K562 (cell line): ENCODE measurements around the gene PHF21B. TPM values are rescaled to one million over a fixed set of nuclear protein-coding genes. Genes with fewer than 3 reads are reported as not detected.

Source experiments
- ATAC-seq: fragments of 200-7000 bp; cut with Tn5 transposase; 3 replicates; pipeline ENCODE4 v1.9.1; 2020; ENCODE audit warnings: moderate library complexity
- BruUV-seq: library from RNA; stranded (reverse); fragments of 400-500 nt; replicated peaks from 2 replicates; lab custom pipeline; 2021; lab: Mats Ljungman, UMichigan
- CTCF ChIA-PET: fragments of 300-600 bp; formaldehyde crosslinking; extraction: SDS; loops from one replicate; lab custom pipeline; 2021; ENCODE audit warnings: low intra/inter-chr PET ratio; lab: Yijun Ruan, JAX
- POLR2A ChIA-PET: fragments of 300-600, 350-650 bp; sonication (Branson Sonifier 250); formaldehyde crosslinking; extraction: SDS; loops from one replicate; lab custom pipeline; 2021; ENCODE audit warnings: antibody characterized with exemption, inconsistent platforms; lab: Yijun Ruan, JAX
- DNase-seq, 4 experiments: peaks; one replicate each; pipeline versions ENCODE4 v3.0.0 to v3.0.0-alpha.2; 2011 to 2018; ENCODE audit warnings: low spot score in 3 of 4, mixed read lengths in 3 of 4; ENCODE audit errors: extremely low read depth in 1 of 4
- FAIRE-seq: peaks from 2 replicates; lab custom pipeline; 2011; peaks lifted over from hg19 to GRCh38; lab: Jason Lieb, UNC
- H2AFZ ChIP-seq: 2 replicates; pipeline ENCODE4 v1.6.0; 2011; ENCODE audit warnings: low read depth, low read length, control low read depth, inconsistent platforms
- H3K27ac ChIP-seq: fragments of 200-600 bp; 3 replicates; pipeline ENCODE4 v1.8.0; 2011; ENCODE audit warnings: low read depth, mild to moderate bottlenecking, control low read depth, inconsistent platforms, low read length, moderate library complexity, mixed read lengths; ENCODE audit errors: extremely low read depth
- H3K27me3 ChIP-seq, 2 experiments: fragments of 300-600 bp in 1 of 2; 2 replicates in 1 of 2; 3 replicates in 1 of 2; pipeline versions ENCODE4 v1.6.0 to v1.8.0; 2011; ENCODE audit warnings: inconsistent platforms in 2 of 2, low read length in 2 of 2, mild to moderate bottlenecking in 1 of 2, mixed read lengths in 1 of 2, moderate library complexity in 1 of 2; ENCODE audit not compliant: control insufficient read depth in 2 of 2, insufficient read depth in 2 of 2
- H3K36me3 ChIP-seq: fragments of 300-600 bp; 3 replicates; pipeline ENCODE4 v1.8.0; 2011; ENCODE audit warnings: mild to moderate bottlenecking, low read length, inconsistent platforms; ENCODE audit not compliant: control insufficient read depth, insufficient read depth
- H3K4me1 ChIP-seq, 2 experiments: fragments of 200-600 bp in 1 of 2; replicated peaks in 1 of 2; 2 replicates in 1 of 2; 3 replicates in 1 of 2; pipeline versions ENCODE4 v1.5.1 to v1.8.0; 2011; ENCODE audit warnings: inconsistent platforms in 2 of 2, low read length in 2 of 2, mild to moderate bottlenecking in 1 of 2, mixed read lengths in 1 of 2, moderate library complexity in 1 of 2; ENCODE audit not compliant: control insufficient read depth in 2 of 2, insufficient read depth in 2 of 2
- H3K4me2 ChIP-seq: 2 replicates; pipeline ENCODE4 v1.6.1; 2011; ENCODE audit warnings: low read length, control low read depth, inconsistent platforms, mixed read lengths; ENCODE audit not compliant: insufficient read depth
- H3K4me3 ChIP-seq: fragments of 200-600 bp; sonication (generic), shearing (Covaris generic); 2 replicates; pipeline ENCODE4 v1.5.1; 2016; ENCODE audit warnings: control low read depth, inconsistent platforms
- H3K79me2 ChIP-seq: fragments of 200-600 bp; 3 replicates; pipeline ENCODE4 v1.8.0; 2011; ENCODE audit warnings: low read length, inconsistent platforms; ENCODE audit not compliant: control insufficient read depth, insufficient read depth
- H3K9ac ChIP-seq, 2 experiments: 2 replicates each; pipeline versions ENCODE4 v1.6.0 to v1.6.1; 2011; ENCODE audit warnings: low read depth in 2 of 2, low read length in 2 of 2, control low read depth in 1 of 2, inconsistent platforms in 1 of 2, mild to moderate bottlenecking in 1 of 2, mixed read lengths in 1 of 2; ENCODE audit not compliant: insufficient read depth in 1 of 2
- H3K9me1 ChIP-seq: one replicate; pipeline ENCODE4 v1.6.0; 2011; ENCODE audit warnings: inconsistent platforms, mild to moderate bottlenecking, low read length, moderate library complexity; ENCODE audit not compliant: control insufficient read depth, insufficient read depth
- H3K9me3 ChIP-seq: replicated peaks from 2 replicates; pipeline ENCODE4 v1.5.1; 2011; ENCODE audit warnings: low read depth, low read length, inconsistent platforms; ENCODE audit not compliant: control insufficient read depth, insufficient read depth
- H4K20me1 ChIP-seq: replicated peaks from 2 replicates; pipeline ENCODE4 v1.6.1; 2011; ENCODE audit warnings: low read length, inconsistent platforms, mixed read lengths; ENCODE audit not compliant: control insufficient read depth, insufficient read depth
- E4F1 ChIP-seq: fragments of 250-450 bp; sonication (Bioruptor Pico); IDR thresholded peaks from 2 replicates; pipeline ENCODE4 v1.5.0; 2021; ENCODE audit warnings: mild to moderate bottlenecking, borderline replicate concordance
- FOXO4 ChIP-seq: fragments of 450-650 bp; formaldehyde crosslinking; IDR thresholded peaks from 2 replicates; pipeline ENCODE4 v1.4.0; 2020; ENCODE audit warnings: mild to moderate bottlenecking, moderate library complexity
- GATA2 ChIP-seq: sonication (generic); formaldehyde crosslinking; IDR thresholded peaks from 2 replicates; pipeline ENCODE4 v1.4.0; 2020; ENCODE audit warnings: mild to moderate bottlenecking, missing genetic modification reagents
- L3MBTL2 ChIP-seq: fragments of 450-650 bp; IDR thresholded peaks from 2 replicates; pipeline ENCODE4 v1.6.1; 2016; ENCODE audit warnings: mild to moderate bottlenecking, moderate library complexity
- NONO ChIP-seq, 2 experiments: fragments of 200-400 bp in 1 of 2; fragments of 450-650 bp in 1 of 2; formaldehyde crosslinking in 1 of 2; IDR thresholded peaks; 2 replicates each; pipeline ENCODE4 v1.6.1; 2017; ENCODE audit warnings: low read depth in 2 of 2, mild to moderate bottlenecking in 2 of 2, moderate library complexity in 2 of 2, low read length in 1 of 2
- PYGO2 ChIP-seq: fragments of 450-650 bp; IDR thresholded peaks from 2 replicates; pipeline ENCODE4 v1.6.1; 2016; ENCODE audit warnings: mild to moderate bottlenecking, missing genetic modification characterization, moderate library complexity, missing compliant biosample characterization
- YY1 ChIP-seq, 3 experiments: IDR thresholded peaks; 2 replicates each; pipeline ENCODE4 v1.6.1; 2011; ENCODE audit warnings: low read length in 2 of 3, mild to moderate bottlenecking in 2 of 3, moderate library complexity in 2 of 3, borderline replicate concordance in 1 of 3, control low read depth in 1 of 3, low read depth in 1 of 3; ENCODE audit not compliant: insufficient read depth in 3 of 3, insufficient replicate concordance in 2 of 3, control insufficient read depth in 1 of 3, insufficient read length in 1 of 3; ENCODE audit errors: extremely low read depth in 1 of 3
- ZFP1 ChIP-seq: fragments of 450-650 bp; formaldehyde crosslinking; IDR thresholded peaks from 2 replicates; pipeline ENCODE4 v1.4.0; 2020; ENCODE audit warnings: mild to moderate bottlenecking, mixed read lengths
- ZNF133 ChIP-seq: fragments of 250-450 bp; sonication (Bioruptor Pico); IDR thresholded peaks from 2 replicates; pipeline ENCODE4 v1.4.0; 2020; ENCODE audit warnings: mild to moderate bottlenecking
- ZNF668 ChIP-seq: fragments of 250-450 bp; sonication (Bioruptor Pico); IDR thresholded peaks from 2 replicates; pipeline ENCODE4 v1.8.0; 2022; ENCODE audit warnings: mild to moderate bottlenecking, inconsistent platforms
- ZNF79 ChIP-seq: fragments of 250-450 bp; sonication (Bioruptor Pico); IDR thresholded peaks from 2 replicates; pipeline ENCODE4 v1.4.0; 2020; ENCODE audit warnings: low read depth, mild to moderate bottlenecking, moderate library complexity
- WGBS: fragments of 100-300 bp; shearing (Covaris generic); methylation state at CpG from one replicate; pipeline ENCODE4 v1.1.6; 2016; ENCODE audit warnings: low coverage, mixed read lengths; ENCODE audit not compliant: insufficient coverage; ENCODE audit errors: missing lambda C conversion rate; 5-methylcytosine and 5-hydroxymethylcytosine counted together
- in situ Hi-C: fragments of 300-500 bp; cut with MboI; formaldehyde crosslinking; loops from 4 replicates; pipeline ENCODE4 v1.15.0; 2018; ENCODE audit warnings: inconsistent platforms, mixed read lengths
- intact Hi-C: fragments of 100-400 bp; cut with micrococcal nuclease; formaldehyde crosslinking; loops from 2 replicates; pipeline ENCODE4 v1.14.2; 2022
- polyA plus RNA-seq, 8 experiments: library from polyadenylated mRNA; depleted of rRNA in 4 of 8; stranded (reverse) in 5 of 8; unstranded in 3 of 8; fragments of >200 nt; fragmentation: Nextera tagmentation in 2 of 8; fragmentation: Illumina TruSeq in 1 of 8; extraction: Ambion mirVana in 2 of 8; extraction: Trizol in 1 of 8; gene quantifications; 2 replicates each; pipeline versions ENCODE4 v1.2.1 to v1.2.3, GENCODE V29; 2011 to 2014; ENCODE audit warnings: inconsistent platforms in 1 of 8, missing spikeins in 1 of 8
- total RNA-seq, 7 experiments: library from RNA; depleted of rRNA in 6 of 7; stranded (reverse); fragments of >200 nt in 6 of 7; fragmentation: Illumina TruSeq in 2 of 7; extraction: Trizol in 2 of 7; gene quantifications; 2 replicates each; pipeline versions ENCODE4 v1.2.1 to v1.2.3, GENCODE V29; 2011 to 2021; ENCODE audit warnings: low replicate concordance in 1 of 7

PHF21B gene
- total and polyA plus RNA-seq, 9 of the 15 experiments (the other 6 are each of a cell fraction or from before 2014, with no cell fraction given) = 0.04 TPM; not detected in 8

GRCh38 chr22:45042263-45042662, 32.5 kb upstream of the PHF21B start:
- H3K27ac ChIP-seq = no peak overlapping the region
- H3K36me3 ChIP-seq = no peaks in the 10 kb centered on the region
- TF ChIP-seq L3MBTL2 (no peak), ZFP1 (CRISPR knock-in tag) (no peak), YY1 (IDR thresholded peaks at IDR 0.05; ENCODE audit: borderline replicate concordance in 1 of 3, control insufficient read depth in 1 of 3, extremely low read depth in 1 of 3, insufficient read depth in 3 of 3, insufficient read length in 1 of 3, insufficient replicate concordance in 2 of 3, low read depth in 1 of 3, low read length in 2 of 3) (no peak), PYGO2 (tag) (no peak)
- H3K4me3 ChIP-seq = no peak overlapping the region
- BruUV-seq = no TSS peak
- no peak overlapping the region for H2AFZ ChIP-seq
- 0% methylated on average over 8 of the region's 8 CpGs for WGBS
- peaks cover 0 to 11% of the 10 kb centered on the region in 2 experiments; a peak in 2 of 5 replicates for H3K27me3 ChIP-seq
- no peak for DNase-seq
- no peak overlapping the region for H3K9ac ChIP-seq
- ChIA-PET POLR2A (no interaction called here), CTCF (no interaction called here)
- H3K4me2 ChIP-seq = no peak overlapping the region
- no peaks in the 10 kb centered on the region for H3K9me1 ChIP-seq
- intact Hi-C loops (no loop called here), in situ Hi-C loops (no loop called here)
- ATAC-seq = no peak
- no peak for FAIRE-seq
- H4K20me1 ChIP-seq = no peaks in the 10 kb centered on the region
- no peaks in the 10 kb centered on the region for H3K9me3 ChIP-seq
- H3K79me2 ChIP-seq = no peaks in the 10 kb centered on the region
- no peaks in the 10 kb centered on the region for H3K4me1 ChIP-seq

- intact Hi-C loops (no loop called here), in situ Hi-C loops (no loop called here)
- H3K4me2 ChIP-seq = no peak overlapping the region
- BruUV-seq = no TSS peak
- H3K4me3 ChIP-seq = no peak overlapping the region
- H4K20me1 ChIP-seq = no peaks in the 10 kb centered on the region
- no peak for DNase-seq
- no peak overlapping the region for H3K27ac ChIP-seq
- H2AFZ ChIP-seq = no peak overlapping the region
- H3K36me3 ChIP-seq = no peaks in the 10 kb centered on the region
- no peak overlapping the region for H3K9ac ChIP-seq
- no peaks in the 10 kb centered on the region for H3K79me2 ChIP-seq
- POLR2A ChIA-PET = no interaction called here
- CTCF ChIA-PET = no interaction called here
- H3K9me3 ChIP-seq = no peaks in the 10 kb centered on the region
- H3K4me1 ChIP-seq = no peaks in the 10 kb centered on the region
- H3K27me3 ChIP-seq = peaks cover 0 to 5% of the 10 kb centered on the region in 2 experiments; a peak in 1 of 5 replicates
- H3K9me1 ChIP-seq = no peaks in the 10 kb centered on the region
- WGBS = 1% methylated on average over 8 of the region's 8 CpGs
- FAIRE-seq = no peak
- no peak for ATAC-seq
- TF ChIP-seq ZNF133 (no peak), ZNF668 (CRISPR knock-in tag) (no peak), ZNF79 (CRISPR knock-in tag) (no peak), GATA2 (CRISPR knock-in tag) (no peak), E4F1 (no peak), FOXO4 (CRISPR knock-in tag) (no peak), NONO (IDR thresholded peaks at IDR 0.05; ENCODE audit: low read depth in 2 of 2, low read length in 1 of 2) (no peak)
These were observed 29.3 kb upstream of the PHF21B start for GRCh38 chr22:45039133-45039532.
